ENCODE results near the gene LRGUK. TPM values are rescaled to one million over a fixed set of nuclear protein-coding genes. Genes with fewer than 3 reads are reported as not detected.

The LRGUK gene
- total and polyA plus RNA-seq, 2 donors (not counting 3 experiments of a cell fraction or from before 2014, with no cell fraction given) = 0.10 to 0.11 TPM

DNA sequence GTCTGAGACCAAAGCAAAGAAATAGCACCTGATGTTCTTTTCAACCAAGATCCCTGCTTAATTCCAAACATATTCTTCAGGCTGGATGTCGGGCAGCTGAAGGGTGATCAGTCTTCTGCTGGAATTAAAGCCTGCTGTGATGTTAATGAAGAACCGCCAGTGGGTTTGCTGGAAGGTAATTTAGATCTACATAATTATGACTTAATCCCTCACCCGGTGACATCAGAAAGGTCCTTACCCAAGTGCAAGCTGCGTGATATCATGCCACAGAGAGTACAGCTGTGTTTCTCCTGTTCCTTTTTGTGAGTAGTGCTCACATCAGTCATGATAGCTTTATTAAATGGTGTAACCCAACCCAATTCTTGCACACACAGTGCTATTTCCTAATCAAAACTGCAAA is 29.1 kb upstream of the LRGUK start:
- H3K4me3 ChIP-seq (replicated peaks in 1 of 3; ENCODE audit: insufficient read depth in 1 of 3, low read depth in 1 of 3, low read length in 3 of 3) = no peak overlapping the region
- no peaks in the 10 kb centered on the region for H3K4me1 ChIP-seq (ENCODE audit: control insufficient read depth, extremely low read depth, insufficient read depth, low read length)
- H3K27me3 ChIP-seq (ENCODE audit: control insufficient read depth in 2 of 2, insufficient read depth in 2 of 2, low read length in 2 of 2) = no peaks in the 10 kb centered on the region
- FAIRE-seq (no peak), DNase-seq (ENCODE audit: low read depth, low spot score) (no peak)
- no TSS peak for BruUV-seq (replicated peaks)
- H3K36me3 ChIP-seq (ENCODE audit: control insufficient read depth in 2 of 2, extremely low read depth in 1 of 2, insufficient read depth in 2 of 2, low read length in 2 of 2) = no peaks in the 10 kb centered on the region
- intact Hi-C loops (cut with micrococcal nuclease) = no loop called here
- H3K9ac ChIP-seq (replicated peaks; ENCODE audit: extremely low read depth, insufficient read depth, low read length) = no peak overlapping the region
- no peaks in the 10 kb centered on the region for H4K20me1 ChIP-seq (replicated peaks; ENCODE audit: control insufficient read depth, extremely low read depth, insufficient read depth, low read length)
- H3K9me1 ChIP-seq (replicated peaks; ENCODE audit: control insufficient read depth, extremely low read depth, insufficient read depth, low read length) = no peaks in the 10 kb centered on the region
- H3K27ac ChIP-seq (ENCODE audit: insufficient read depth, low read depth, low read length) = no peak overlapping the region
- TF ChIP-seq MYC (IDR thresholded peaks at IDR 0.05; ENCODE audit: low read depth, low read length) = no peak
- TF ChIP-seq EZH2 (IDR thresholded peaks at IDR 0.05; ENCODE audit: borderline replicate concordance, low read depth, low read length, severe bottlenecking) = no peak
- TF ChIP-seq, protein P1, sequence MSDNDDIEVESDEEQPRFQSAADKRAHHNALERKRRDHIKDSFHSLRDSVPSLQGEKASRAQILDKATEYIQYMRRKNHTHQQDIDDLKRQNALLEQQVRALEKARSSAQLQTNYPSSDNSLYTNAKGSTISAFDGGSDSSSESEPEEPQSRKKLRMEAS (IDR thresholded peaks at IDR 0.05; ENCODE audit: insufficient read depth, insufficient read length) = no peak
- TF ChIP-seq FOS (IDR thresholded peaks at IDR 0.05; ENCODE audit: borderline replicate concordance, insufficient read depth, low read length) = no peak
- TF ChIP-seq POLR2A (IDR thresholded peaks at IDR 0.05; ENCODE audit: low read depth, low read length) = no peak
- no peak for TF ChIP-seq GATA2 (IDR thresholded peaks at IDR 0.05; ENCODE audit: insufficient read depth, insufficient read length, low read depth, low read length)
- TF ChIP-seq, protein P2, sequence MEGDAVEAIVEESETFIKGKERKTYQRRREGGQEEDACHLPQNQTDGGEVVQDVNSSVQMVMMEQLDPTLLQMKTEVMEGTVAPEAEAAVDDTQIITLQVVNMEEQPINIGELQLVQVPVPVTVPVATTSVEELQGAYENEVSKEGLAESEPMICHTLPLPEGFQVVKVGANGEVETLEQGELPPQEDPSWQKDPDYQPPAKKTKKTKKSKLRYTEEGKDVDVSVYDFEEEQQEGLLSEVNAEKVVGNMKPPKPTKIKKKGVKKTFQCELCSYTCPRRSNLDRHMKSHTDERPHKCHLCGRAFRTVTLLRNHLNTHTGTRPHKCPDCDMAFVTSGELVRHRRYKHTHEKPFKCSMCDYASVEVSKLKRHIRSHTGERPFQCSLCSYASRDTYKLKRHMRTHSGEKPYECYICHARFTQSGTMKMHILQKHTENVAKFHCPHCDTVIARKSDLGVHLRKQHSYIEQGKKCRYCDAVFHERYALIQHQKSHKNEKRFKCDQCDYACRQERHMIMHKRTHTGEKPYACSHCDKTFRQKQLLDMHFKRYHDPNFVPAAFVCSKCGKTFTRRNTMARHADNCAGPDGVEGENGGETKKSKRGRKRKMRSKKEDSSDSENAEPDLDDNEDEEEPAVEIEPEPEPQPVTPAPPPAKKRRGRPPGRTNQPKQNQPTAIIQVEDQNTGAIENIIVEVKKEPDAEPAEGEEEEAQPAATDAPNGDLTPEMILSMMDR (IDR thresholded peaks at IDR 0.05; ENCODE audit: extremely low read depth in 1 of 2, insufficient read depth in 1 of 2, low read depth in 1 of 2, low read length in 2 of 2) = no peak
- TF ChIP-seq POLR2AphosphoS5 (IDR thresholded peaks at IDR 0.05; ENCODE audit: insufficient read depth, low read depth, low read length) = no peak
- TF ChIP-seq JUN (IDR thresholded peaks at IDR 0.05; ENCODE audit: borderline replicate concordance, insufficient read depth, insufficient read length, low read depth) = no peak
- ChIA-PET CTCF (interaction anchor here (0.8 kb wide), 1 partner anchor 17 kb away, joined by 3 read pairs; no protein-coding TSS in a partner anchor), POLR2A (no interaction called here)
- H3K4me2 ChIP-seq (ENCODE audit: insufficient read depth, low read length) = no peak overlapping the region
- dilution Hi-C loops (cut with MboI; ENCODE audit: extremely low pct_ligation_motif_present, low sequenced_read_pairs) = no loop called here
- H2AFZ ChIP-seq (ENCODE audit: low read depth, low read length) = no peak overlapping the region
- H3K9me3 ChIP-seq (replicated peaks; ENCODE audit: control insufficient read depth, insufficient read depth, low read length) = no peaks in the 10 kb centered on the region
- no peaks in the 10 kb centered on the region for H3K79me2 ChIP-seq (ENCODE audit: control insufficient read depth, insufficient read depth, low read length)
